HCT116 (cell line): Measurements from ENCODE around the gene CDHR5.

ENCODE experiments used
- EZH2 ChIP-seq: fragments of 200-600 bp; sonication (generic); IDR thresholded peaks from 2 replicates; pipeline ENCODE4 v1.6.1; 2017; ENCODE audit warnings: antibody characterized with exemption, mixed run types
- POLR2A ChIP-seq: IDR thresholded peaks from 2 replicates; pipeline ENCODE4 v1.7.0; 2011; ENCODE audit warnings: borderline replicate concordance; ENCODE audit not compliant: insufficient read depth, insufficient read length; ENCODE audit errors: extremely low read depth
- TF ChIP-seq, protein P1 (sequence below), 3 experiments: fragments of 200-600 bp in 1 of 3; sonication (generic) in 1 of 3; IDR thresholded peaks in 2 of 3; conservative IDR thresholded peaks in 1 of 3; 2 replicates each; pipeline ENCODE4 v1.5.1; 2012 to 2017; ENCODE audit warnings: low read depth in 2 of 3, low read length in 2 of 3, antibody characterized with exemption in 1 of 3, borderline replicate concordance in 1 of 3, control low read depth in 1 of 3, mild to moderate bottlenecking in 1 of 3, mixed read lengths in 1 of 3, mixed run types in 1 of 3, moderate library complexity in 1 of 3; ENCODE audit not compliant: insufficient read depth in 1 of 3

DNA sequence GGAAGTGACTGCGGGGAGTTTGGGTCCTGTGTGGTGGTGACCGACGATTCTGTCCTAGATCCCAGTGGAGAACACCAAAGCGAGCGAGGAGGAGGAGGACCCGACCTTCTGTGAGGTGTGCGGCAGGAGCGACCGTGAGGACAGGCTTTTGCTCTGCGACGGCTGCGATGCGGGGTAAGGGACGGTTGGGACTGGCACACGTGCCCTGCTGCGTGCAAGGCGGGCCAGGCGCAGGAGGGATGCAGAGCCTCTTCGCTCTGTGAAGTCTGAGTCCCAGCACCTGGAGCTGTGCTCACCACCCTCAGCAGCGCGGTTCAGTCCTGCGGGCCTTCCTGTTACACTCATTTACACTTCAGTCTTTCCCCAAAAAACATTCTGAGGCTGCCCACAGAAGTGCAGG lies 32.3 kb downstream of the CDHR5 start:
- TF ChIP-seq, protein P1, sequence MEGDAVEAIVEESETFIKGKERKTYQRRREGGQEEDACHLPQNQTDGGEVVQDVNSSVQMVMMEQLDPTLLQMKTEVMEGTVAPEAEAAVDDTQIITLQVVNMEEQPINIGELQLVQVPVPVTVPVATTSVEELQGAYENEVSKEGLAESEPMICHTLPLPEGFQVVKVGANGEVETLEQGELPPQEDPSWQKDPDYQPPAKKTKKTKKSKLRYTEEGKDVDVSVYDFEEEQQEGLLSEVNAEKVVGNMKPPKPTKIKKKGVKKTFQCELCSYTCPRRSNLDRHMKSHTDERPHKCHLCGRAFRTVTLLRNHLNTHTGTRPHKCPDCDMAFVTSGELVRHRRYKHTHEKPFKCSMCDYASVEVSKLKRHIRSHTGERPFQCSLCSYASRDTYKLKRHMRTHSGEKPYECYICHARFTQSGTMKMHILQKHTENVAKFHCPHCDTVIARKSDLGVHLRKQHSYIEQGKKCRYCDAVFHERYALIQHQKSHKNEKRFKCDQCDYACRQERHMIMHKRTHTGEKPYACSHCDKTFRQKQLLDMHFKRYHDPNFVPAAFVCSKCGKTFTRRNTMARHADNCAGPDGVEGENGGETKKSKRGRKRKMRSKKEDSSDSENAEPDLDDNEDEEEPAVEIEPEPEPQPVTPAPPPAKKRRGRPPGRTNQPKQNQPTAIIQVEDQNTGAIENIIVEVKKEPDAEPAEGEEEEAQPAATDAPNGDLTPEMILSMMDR (IDR thresholded peaks at IDR 0.05 in 2 of 3, conservative IDR thresholded peaks at IDR 0.05 in 1 of 3; ENCODE audit: borderline replicate concordance in 1 of 3, insufficient read depth in 1 of 3, low read depth in 2 of 3, low read length in 2 of 3), result no peak
- TF ChIP-seq EZH2 (no peak), POLR2A (no peak)
